Hepatocyte (in vitro differentiated cells): ENCODE measurements around the gene PLA2G12B.

Experiments used
- CTCF ChIP-seq: fragments of 200-600 bp; sonication (generic); IDR thresholded peaks from 2 replicates; pipeline ENCODE4 v1.5.1; 2016; ENCODE audit warnings: antibody characterized with exemption, mild to moderate bottlenecking; ENCODE audit not compliant: poor library complexity
- EZH2phosphoT487 ChIP-seq: fragments of 200-600 bp; sonication (generic); IDR thresholded peaks from one replicate; pipeline ENCODE4 v1.6.1; 2018; ENCODE audit warnings: antibody characterized with exemption, mild to moderate bottlenecking, low read depth, moderate library complexity; ENCODE audit not compliant: unreplicated experiment, severe bottlenecking

- TF ChIP-seq CTCF (no peak), EZH2phosphoT487 (no peak)
These were observed 27.4 kb upstream of the PLA2G12B start for GRCh38 chr10:72981882-72982529.
